Neural progenitor cell (in vitro differentiated cells): ENCODE results near the gene SMCP.

ENCODE experiments used
- EZH2 ChIP-seq: fragments of 200-600 bp; sonication (generic); IDR thresholded peaks from 2 replicates; pipeline ENCODE4 v1.6.1; 2017; ENCODE audit warnings: antibody characterized with exemption, mild to moderate bottlenecking, moderate library complexity
- EZH2phosphoT487 ChIP-seq: fragments of 200-600 bp; sonication (generic); IDR thresholded peaks from 2 replicates; pipeline ENCODE4 v1.6.1; 2017; ENCODE audit warnings: antibody characterized with exemption
- TF ChIP-seq, protein P1 (sequence below): fragments of 200-600 bp; sonication (generic); IDR thresholded peaks from 2 replicates; pipeline ENCODE4 v1.5.1; 2017; ENCODE audit warnings: antibody characterized with exemption, mild to moderate bottlenecking

DNA sequence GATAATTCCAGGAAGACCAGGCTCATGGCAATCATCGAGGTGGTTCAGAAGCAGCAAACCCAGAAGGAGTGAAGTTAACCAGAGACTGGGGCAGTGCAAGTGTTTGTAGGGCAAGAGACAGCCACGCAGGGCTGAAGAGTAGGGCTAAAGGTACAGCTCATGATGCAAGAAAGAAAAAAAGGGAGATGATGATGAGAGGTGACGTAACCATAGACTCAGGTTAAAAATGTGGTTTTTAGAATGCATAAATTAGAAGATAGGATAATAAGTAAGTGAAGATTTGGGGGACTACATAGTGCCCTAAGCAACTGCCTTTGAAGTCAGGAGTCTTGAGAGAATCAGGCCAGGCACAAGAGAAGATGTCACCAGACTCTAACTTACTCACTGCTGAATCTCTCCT lies 18.0 kb upstream of the SMCP start:
- TF ChIP-seq, protein P1, sequence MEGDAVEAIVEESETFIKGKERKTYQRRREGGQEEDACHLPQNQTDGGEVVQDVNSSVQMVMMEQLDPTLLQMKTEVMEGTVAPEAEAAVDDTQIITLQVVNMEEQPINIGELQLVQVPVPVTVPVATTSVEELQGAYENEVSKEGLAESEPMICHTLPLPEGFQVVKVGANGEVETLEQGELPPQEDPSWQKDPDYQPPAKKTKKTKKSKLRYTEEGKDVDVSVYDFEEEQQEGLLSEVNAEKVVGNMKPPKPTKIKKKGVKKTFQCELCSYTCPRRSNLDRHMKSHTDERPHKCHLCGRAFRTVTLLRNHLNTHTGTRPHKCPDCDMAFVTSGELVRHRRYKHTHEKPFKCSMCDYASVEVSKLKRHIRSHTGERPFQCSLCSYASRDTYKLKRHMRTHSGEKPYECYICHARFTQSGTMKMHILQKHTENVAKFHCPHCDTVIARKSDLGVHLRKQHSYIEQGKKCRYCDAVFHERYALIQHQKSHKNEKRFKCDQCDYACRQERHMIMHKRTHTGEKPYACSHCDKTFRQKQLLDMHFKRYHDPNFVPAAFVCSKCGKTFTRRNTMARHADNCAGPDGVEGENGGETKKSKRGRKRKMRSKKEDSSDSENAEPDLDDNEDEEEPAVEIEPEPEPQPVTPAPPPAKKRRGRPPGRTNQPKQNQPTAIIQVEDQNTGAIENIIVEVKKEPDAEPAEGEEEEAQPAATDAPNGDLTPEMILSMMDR, result no peak
- TF ChIP-seq EZH2 (no peak), EZH2phosphoT487 (no peak)
